ENCODE measurements around the gene MAN2A2. TPM values are rescaled to one million over a fixed set of nuclear protein-coding genes. Genes with fewer than 3 reads are reported as not detected.

Gene MAN2A2
- total RNA-seq, 1 experiment from 2014 or later, result 3.9 TPM

DNA sequence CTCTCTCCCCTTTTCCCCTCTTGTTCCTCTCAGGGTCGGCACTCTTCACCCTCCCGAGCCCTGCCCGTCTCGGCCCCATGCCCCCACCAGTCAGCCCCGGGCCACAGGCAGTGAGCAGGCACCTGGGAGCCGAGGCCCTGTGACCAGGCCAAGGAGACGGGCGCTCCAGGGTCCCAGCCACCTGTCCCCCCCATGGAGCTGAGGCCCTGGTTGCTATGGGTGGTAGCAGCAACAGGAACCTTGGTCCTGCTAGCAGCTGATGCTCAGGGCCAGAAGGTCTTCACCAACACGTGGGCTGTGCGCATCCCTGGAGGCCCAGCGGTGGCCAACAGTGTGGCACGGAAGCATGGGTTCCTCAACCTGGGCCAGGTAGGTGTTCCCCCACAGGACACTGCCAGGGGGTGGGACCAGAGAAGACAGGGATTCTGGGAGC lies 27.5 kb upstream of the MAN2A2 start:
- Histone ChIP-seq H3K27me3 (replicated peaks) (no peaks in the 10 kb centered on the region), H3K9me3 (replicated peaks) (no peaks in the 10 kb centered on the region), H3K4me3 (no peak overlapping the region), H3K4me1 (replicated peaks) (peaks cover 34% of the 10 kb centered on the region), H3K27ac (no peak overlapping the region), H3K36me3 (peaks cover 85% of the 10 kb centered on the region)
- no peak for DNase-seq (ENCODE audit: low read depth in 1 of 2, low spot score in 2 of 2)

DNA sequence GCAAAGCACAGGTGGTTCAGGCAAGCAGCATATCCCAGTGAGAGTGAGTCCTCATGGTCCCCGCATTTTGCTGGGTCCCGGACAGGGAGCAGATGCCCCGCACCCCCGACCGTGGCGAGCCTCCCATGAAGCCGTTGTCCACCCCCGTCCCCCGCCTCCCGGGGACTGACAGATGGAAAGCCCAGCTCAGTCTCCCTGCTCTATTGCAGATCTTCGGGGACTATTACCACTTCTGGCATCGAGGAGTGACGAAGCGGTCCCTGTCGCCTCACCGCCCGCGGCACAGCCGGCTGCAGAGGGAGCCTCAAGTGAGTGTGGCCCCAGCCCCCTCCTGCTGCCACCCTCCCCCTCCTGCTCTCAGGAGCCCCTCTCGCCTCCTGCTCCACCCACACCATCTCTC lies 27.1 kb upstream of the MAN2A2 start:
- peaks cover 90% of the 10 kb centered on the region for H3K36me3 ChIP-seq
- DNase-seq (ENCODE audit: low read depth in 1 of 2, low spot score in 2 of 2), result no peak
- no peak overlapping the region for H3K27ac ChIP-seq
- H3K4me3 ChIP-seq, result no peak overlapping the region
- no peaks in the 10 kb centered on the region for H3K27me3 ChIP-seq (replicated peaks)
- no peaks in the 10 kb centered on the region for H3K9me3 ChIP-seq (replicated peaks)
- H3K4me1 ChIP-seq (replicated peaks), result peaks cover 29% of the 10 kb centered on the region

DNA sequence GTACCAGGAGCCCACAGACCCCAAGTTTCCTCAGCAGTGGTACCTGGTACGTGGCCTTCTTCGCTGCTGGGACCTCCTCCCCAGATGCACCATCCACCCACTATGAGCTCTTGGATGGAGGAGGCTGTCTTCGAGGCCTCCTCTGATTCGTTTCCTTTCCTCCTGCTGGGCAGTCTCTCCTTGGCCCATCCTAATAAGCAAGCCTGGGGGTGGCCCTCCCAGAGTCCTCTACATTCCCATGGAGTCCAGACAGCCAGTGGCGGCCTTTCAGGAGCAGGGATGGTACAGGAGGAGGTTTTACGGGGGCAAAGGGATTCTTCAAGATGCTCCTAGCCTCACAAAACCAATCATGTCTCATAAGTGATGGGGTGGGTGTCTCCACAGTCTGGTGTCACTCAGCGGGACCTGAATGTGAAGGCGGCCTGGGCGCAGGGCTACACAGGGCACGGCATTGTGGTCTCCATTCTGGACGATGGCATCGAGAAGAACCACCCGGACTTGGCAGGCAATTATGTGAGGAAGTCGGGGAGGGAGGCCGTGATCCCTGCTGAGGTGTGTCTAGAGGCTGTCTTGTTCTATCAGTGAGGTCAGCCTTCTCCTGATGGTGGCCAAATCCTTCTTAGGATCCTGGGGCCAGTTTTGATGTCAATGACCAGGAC lies 26.5 kb upstream of the MAN2A2 start:
- peaks cover 28% of the 10 kb centered on the region for H3K4me1 ChIP-seq (replicated peaks)
- H3K4me3 ChIP-seq, result no peak overlapping the region
- H3K36me3 ChIP-seq, result peaks cover 94% of the 10 kb centered on the region
- H3K27ac ChIP-seq, result no peak overlapping the region
- no peak for DNase-seq (ENCODE audit: low read depth in 1 of 2, low spot score in 2 of 2)
- H3K27me3 ChIP-seq (replicated peaks), result no peaks in the 10 kb centered on the region
- H3K9me3 ChIP-seq (replicated peaks), result no peaks in the 10 kb centered on the region

DNA sequence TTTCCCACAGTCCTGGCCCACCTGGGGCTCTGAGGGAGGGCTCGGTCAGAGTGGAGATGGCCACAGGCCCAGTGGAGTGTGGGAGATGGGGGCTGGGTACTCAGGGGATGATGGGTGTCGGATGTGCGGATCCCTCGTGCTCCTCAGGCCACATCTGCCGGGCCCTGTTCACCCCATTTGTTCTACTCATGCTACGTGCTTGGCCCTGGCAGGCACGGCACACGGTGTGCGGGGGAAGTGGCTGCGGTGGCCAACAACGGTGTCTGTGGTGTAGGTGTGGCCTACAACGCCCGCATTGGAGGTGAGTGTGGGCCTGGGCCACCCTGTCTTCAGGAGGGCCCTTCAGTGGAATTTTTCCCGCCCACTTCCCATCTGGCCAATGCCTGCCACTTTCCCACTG lies 25.8 kb upstream of the MAN2A2 start:
- no peak for DNase-seq (ENCODE audit: low read depth in 1 of 2, low spot score in 2 of 2)
- no peak overlapping the region for H3K27ac ChIP-seq

DNA sequence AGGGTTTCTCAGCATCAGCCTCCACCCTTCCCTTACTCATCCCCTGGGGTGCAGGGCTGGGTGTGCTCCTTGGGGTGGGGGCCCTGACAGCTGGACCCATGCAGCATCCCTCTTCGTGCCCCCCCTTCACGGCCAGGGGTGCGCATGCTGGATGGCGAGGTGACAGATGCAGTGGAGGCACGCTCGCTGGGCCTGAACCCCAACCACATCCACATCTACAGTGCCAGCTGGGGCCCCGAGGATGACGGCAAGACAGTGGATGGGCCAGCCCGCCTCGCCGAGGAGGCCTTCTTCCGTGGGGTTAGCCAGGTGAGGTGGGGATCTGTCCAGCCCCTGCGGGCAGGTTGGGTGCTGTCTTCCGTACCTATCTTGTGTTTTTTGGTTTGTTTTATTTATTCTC lies 25.1 kb upstream of the MAN2A2 start:
- no peaks in the 10 kb centered on the region for H3K9me3 ChIP-seq (replicated peaks)
- DNase-seq (ENCODE audit: low read depth in 1 of 2, low spot score in 2 of 2), result no peak
- peaks cover 97% of the 10 kb centered on the region for H3K36me3 ChIP-seq
- H3K4me3 ChIP-seq, result no peak overlapping the region
- H3K27ac ChIP-seq, result no peak overlapping the region
- no peaks in the 10 kb centered on the region for H3K27me3 ChIP-seq (replicated peaks)
- peaks cover 16% of the 10 kb centered on the region for H3K4me1 ChIP-seq (replicated peaks)

More for the DNA sequence above, 25.8 kb upstream of the MAN2A2 start:
- Histone ChIP-seq H3K4me1 (replicated peaks) (peaks cover 23% of the 10 kb centered on the region), H3K9me3 (replicated peaks) (no peaks in the 10 kb centered on the region), H3K36me3 (peaks cover 95% of the 10 kb centered on the region), H3K27me3 (replicated peaks) (no peaks in the 10 kb centered on the region), H3K4me3 (no peak overlapping the region)

DNA sequence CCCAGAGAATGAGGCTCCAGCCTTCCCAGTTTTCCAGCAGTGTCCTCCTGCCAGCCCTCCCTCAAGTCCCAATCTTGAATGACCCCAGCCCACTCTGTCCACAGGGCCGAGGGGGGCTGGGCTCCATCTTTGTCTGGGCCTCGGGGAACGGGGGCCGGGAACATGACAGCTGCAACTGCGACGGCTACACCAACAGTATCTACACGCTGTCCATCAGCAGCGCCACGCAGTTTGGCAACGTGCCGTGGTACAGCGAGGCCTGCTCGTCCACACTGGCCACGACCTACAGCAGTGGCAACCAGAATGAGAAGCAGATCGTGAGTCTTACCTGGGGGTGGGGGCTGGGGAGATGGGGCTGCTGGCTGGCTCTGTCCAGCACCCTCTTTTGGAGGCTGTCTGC lies 24.4 kb upstream of the MAN2A2 start:
- peaks cover 93% of the 10 kb centered on the region for H3K36me3 ChIP-seq
- no peaks in the 10 kb centered on the region for H3K9me3 ChIP-seq (replicated peaks)

DNA sequence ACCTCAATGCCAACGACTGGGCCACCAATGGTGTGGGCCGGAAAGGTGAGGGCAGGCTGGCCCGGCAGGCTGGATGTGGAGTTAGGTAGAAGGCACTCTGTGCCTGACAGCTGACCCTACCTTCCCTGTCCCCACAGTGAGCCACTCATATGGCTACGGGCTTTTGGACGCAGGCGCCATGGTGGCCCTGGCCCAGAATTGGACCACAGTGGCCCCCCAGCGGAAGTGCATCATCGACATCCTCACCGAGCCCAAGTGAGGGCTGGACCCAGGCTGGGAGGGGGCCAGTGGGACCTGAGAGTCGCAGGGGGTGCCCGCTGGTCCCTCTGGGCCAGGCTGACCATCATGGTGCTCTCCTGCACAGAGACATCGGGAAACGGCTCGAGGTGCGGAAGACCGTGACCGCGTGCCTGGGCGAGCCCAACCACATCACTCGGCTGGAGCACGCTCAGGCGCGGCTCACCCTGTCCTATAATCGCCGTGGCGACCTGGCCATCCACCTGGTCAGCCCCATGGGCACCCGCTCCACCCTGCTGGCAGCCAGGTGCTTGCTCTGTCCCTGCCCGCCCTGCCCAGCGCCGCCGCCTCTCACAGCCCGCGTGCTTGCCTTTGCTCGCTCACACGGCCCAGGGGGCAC lies 23.3 kb upstream of the MAN2A2 start:
- Histone ChIP-seq H3K27me3 (replicated peaks) (no peaks in the 10 kb centered on the region), H3K36me3 (peaks cover 83% of the 10 kb centered on the region), H3K27ac (no peak overlapping the region), H3K4me3 (no peak overlapping the region), H3K9me3 (replicated peaks) (no peaks in the 10 kb centered on the region), H3K4me1 (replicated peaks) (no peaks in the 10 kb centered on the region)
- DNase-seq (ENCODE audit: low read depth in 1 of 2, low spot score in 2 of 2), result no peak

More for the DNA sequence above, 24.4 kb upstream of the MAN2A2 start:
- Histone ChIP-seq H3K27ac (no peak overlapping the region), H3K4me3 (no peak overlapping the region), H3K4me1 (replicated peaks) (peaks cover 10% of the 10 kb centered on the region), H3K27me3 (replicated peaks) (no peaks in the 10 kb centered on the region)
- DNase-seq (ENCODE audit: low read depth in 1 of 2, low spot score in 2 of 2), result no peak

DNA sequence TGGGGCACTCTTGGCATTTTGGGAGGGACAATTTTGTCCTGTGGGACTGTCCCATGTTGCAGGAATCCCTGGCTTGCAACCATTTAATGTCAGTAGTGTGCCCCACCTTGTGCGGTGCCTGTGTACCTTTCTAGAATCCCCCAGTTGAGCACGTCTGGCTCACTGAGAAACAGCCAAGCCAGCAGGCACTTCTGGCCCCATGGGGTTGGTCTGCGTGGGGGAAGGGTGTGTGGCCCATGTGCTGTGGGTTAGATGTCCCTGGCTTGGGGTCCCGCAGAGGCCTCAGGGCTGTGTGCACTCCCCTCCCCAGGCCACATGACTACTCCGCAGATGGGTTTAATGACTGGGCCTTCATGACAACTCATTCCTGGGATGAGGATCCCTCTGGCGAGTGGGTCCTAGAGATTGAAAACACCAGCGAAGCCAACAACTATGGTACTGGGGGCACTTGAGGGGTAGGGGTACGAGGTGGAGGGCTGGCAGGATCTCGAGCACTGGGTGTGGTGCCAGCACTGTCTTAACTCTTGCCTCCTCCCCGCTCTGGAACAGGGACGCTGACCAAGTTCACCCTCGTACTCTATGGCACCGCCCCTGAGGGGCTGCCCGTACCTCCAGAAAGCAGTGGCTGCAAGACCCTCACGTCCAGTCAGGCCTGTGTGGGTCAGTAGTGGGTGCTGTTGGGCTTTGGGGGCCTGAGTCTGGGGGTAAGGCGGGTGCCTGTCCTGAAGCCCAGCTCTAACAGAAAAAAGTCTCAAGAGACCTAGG lies 22.5 kb upstream of the MAN2A2 start:
- H3K9me3 ChIP-seq (replicated peaks), result no peaks in the 10 kb centered on the region
- peaks cover 77% of the 10 kb centered on the region for H3K36me3 ChIP-seq
- no peaks in the 10 kb centered on the region for H3K27me3 ChIP-seq (replicated peaks)
- H3K4me1 ChIP-seq (replicated peaks), result peaks cover under 1% of the 10 kb centered on the region
- no peak overlapping the region for H3K4me3 ChIP-seq
- no peak for DNase-seq (ENCODE audit: low read depth in 1 of 2, low spot score in 2 of 2)
- no peak overlapping the region for H3K27ac ChIP-seq

DNA sequence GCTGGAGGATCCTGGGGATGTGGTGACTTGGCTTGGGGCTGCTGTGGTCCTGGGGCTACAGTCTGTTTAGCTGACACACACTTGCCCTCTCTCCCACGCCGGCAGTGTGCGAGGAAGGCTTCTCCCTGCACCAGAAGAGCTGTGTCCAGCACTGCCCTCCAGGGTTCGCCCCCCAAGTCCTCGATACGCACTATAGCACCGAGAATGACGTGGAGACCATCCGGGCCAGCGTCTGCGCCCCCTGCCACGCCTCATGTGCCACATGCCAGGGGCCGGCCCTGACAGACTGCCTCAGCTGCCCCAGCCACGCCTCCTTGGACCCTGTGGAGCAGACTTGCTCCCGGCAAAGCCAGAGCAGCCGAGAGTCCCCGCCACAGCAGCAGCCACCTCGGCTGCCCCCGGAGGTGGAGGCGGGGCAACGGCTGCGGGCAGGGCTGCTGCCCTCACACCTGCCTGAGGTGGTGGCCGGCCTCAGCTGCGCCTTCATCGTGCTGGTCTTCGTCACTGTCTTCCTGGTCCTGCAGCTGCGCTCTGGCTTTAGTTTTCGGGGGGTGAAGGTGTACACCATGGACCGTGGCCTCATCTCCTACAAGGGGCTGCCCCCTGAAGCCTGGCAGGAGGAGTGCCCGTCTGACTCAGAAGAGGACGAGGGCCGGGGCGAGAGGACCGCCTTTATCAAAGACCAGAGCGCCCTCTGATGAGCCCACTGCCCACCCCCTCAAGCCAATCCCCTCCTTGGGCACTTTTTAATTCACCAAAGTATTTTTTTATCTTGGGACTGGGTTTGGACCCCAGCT lies 21.7 kb upstream of the MAN2A2 start:
- H3K4me3 ChIP-seq, result no peak overlapping the region
- peaks cover 69% of the 10 kb centered on the region for H3K36me3 ChIP-seq
- no peak for DNase-seq (ENCODE audit: low read depth in 1 of 2, low spot score in 2 of 2)
- H3K27me3 ChIP-seq (replicated peaks), result no peaks in the 10 kb centered on the region
- peaks cover 9% of the 10 kb centered on the region for H3K4me1 ChIP-seq (replicated peaks)
- no peak overlapping the region for H3K27ac ChIP-seq
- H3K9me3 ChIP-seq (replicated peaks), result no peaks in the 10 kb centered on the region

DNA sequence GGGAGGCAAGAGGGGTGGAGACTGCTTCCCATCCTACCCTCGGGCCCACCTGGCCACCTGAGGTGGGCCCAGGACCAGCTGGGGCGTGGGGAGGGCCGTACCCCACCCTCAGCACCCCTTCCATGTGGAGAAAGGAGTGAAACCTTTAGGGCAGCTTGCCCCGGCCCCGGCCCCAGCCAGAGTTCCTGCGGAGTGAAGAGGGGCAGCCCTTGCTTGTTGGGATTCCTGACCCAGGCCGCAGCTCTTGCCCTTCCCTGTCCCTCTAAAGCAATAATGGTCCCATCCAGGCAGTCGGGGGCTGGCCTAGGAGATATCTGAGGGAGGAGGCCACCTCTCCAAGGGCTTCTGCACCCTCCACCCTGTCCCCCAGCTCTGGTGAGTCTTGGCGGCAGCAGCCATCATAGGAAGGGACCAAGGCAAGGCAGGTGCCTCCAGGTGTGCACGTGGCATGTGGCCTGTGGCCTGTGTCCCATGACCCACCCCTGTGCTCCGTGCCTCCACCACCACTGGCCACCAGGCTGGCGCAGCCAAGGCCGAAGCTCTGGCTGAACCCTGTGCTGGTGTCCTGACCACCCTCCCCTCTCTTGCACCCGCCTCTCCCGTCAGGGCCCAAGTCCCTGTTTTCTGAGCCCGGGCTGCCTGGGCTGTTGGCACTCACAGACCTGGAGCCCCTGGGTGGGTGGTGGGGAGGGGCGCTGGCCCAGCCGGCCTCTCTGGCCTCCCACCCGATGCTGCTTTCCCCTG lies 21.0 kb upstream of the MAN2A2 start:
- DNase-seq (ENCODE audit: low read depth in 1 of 2, low spot score in 2 of 2), result no peak
- Histone ChIP-seq H3K4me1 (replicated peaks) (peaks cover 10% of the 10 kb centered on the region), H3K27ac (no peak overlapping the region), H3K27me3 (replicated peaks) (no peaks in the 10 kb centered on the region), H3K36me3 (peaks cover 61% of the 10 kb centered on the region), H3K4me3 (no peak overlapping the region), H3K9me3 (replicated peaks) (no peaks in the 10 kb centered on the region)

DNA sequence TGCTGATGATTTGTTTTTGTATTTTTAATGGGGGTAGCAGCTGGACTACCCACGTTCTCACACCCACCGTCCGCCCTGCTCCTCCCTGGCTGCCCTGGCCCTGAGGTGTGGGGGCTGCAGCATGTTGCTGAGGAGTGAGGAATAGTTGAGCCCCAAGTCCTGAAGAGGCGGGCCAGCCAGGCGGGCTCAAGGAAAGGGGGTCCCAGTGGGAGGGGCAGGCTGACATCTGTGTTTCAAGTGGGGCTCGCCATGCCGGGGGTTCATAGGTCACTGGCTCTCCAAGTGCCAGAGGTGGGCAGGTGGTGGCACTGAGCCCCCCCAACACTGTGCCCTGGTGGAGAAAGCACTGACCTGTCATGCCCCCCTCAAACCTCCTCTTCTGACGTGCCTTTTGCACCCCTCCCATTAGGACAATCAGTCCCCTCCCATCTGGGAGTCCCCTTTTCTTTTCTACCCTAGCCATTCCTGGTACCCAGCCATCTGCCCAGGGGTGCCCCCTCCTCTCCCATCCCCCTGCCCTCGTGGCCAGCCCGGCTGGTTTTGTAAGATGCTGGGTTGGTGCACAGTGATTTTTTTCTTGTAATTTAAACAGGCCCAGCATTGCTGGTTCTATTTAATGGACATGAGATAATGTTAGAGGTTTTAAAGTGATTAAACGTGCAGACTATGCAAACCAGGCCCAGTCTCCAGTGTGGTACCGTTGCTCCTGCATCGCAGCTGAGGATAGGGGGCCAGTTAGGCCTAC lies 20.1 kb upstream of the MAN2A2 start:
- no peak overlapping the region for H3K27ac ChIP-seq

DNA sequence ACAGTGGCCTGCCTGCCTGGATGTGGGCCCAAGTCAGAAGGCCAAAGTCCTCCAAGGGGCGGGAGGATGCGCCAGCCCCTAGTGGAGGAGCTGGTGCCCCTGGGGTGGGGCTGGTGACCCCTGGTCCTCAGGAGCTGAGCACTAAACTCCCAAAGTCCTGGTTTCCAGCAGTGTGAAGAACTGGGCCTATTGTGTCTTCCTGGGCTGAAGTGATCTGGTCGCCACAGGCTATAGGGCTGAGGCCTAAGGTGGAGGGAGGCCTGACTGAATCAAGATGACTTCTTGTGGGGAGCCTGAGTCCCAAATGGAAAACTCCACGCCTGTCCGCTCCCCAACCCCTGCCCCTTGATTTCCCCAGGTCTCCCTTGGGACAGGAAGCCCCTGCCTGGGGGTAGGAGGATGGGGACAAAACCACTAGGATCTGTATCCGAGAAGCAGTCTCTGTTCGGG lies 19.6 kb upstream of the MAN2A2 start:
- no peaks in the 10 kb centered on the region for H3K27me3 ChIP-seq (replicated peaks)
- DNase-seq (ENCODE audit: low read depth in 1 of 2, low spot score in 2 of 2), result no peak
- peaks cover 47% of the 10 kb centered on the region for H3K36me3 ChIP-seq
- no peaks in the 10 kb centered on the region for H3K9me3 ChIP-seq (replicated peaks)
- H3K4me1 ChIP-seq (replicated peaks), result peaks cover 10% of the 10 kb centered on the region
- no peak overlapping the region for H3K27ac ChIP-seq
- no peak overlapping the region for H3K4me3 ChIP-seq

More for the DNA sequence above, 20.1 kb upstream of the MAN2A2 start:
- peaks cover 10% of the 10 kb centered on the region for H3K4me1 ChIP-seq (replicated peaks)
- no peak for DNase-seq (ENCODE audit: low read depth in 1 of 2, low spot score in 2 of 2)
- peaks cover 53% of the 10 kb centered on the region for H3K36me3 ChIP-seq
- H3K9me3 ChIP-seq (replicated peaks), result no peaks in the 10 kb centered on the region
- H3K27me3 ChIP-seq (replicated peaks), result no peaks in the 10 kb centered on the region
- H3K4me3 ChIP-seq, result no peak overlapping the region

Data from SJSA1 (cell line).